Kidney epithelial cell (primary cell): ENCODE results near the gene ZDHHC11B. TPM values are rescaled to one million over a fixed set of nuclear protein-coding genes. Genes with fewer than 3 reads are reported as not detected.
"Not testable (repeated sequence)": the region's sequence is repeated elsewhere in the genome, so short reads cannot be mapped to it uniquely, and the experiment has no call there.

Experiments used
- DNase-seq: peaks from one replicate; pipeline ENCODE4 v3.0.0-alpha.2; 2010; ENCODE audit warnings: low read depth
- H3K27me3 ChIP-seq: 2 replicates; pipeline ENCODE4 v1.6.0; 2011; ENCODE audit warnings: low read length; ENCODE audit not compliant: control insufficient read depth, insufficient read depth
- H3K36me3 ChIP-seq: 2 replicates; pipeline ENCODE4 v1.5.1; 2011; ENCODE audit warnings: low read length; ENCODE audit not compliant: control insufficient read depth, insufficient read depth
- H3K4me3 ChIP-seq: 2 replicates; pipeline ENCODE4 v1.5.1; 2011; ENCODE audit warnings: low read depth, mild to moderate bottlenecking, control low read depth, low read length
- total RNA-seq: library from RNA; depleted of rRNA; stranded (reverse); fragments of >200 nt; gene quantifications from 2 replicates; pipeline ENCODE4 v1.2.3, GENCODE V29; 2015
- TF ChIP-seq, protein P1 (sequence below): IDR thresholded peaks from 2 replicates; pipeline ENCODE4 v1.5.1; 2011; ENCODE audit warnings: mild to moderate bottlenecking, moderate library complexity, low read length, control low read depth, inconsistent platforms; ENCODE audit not compliant: insufficient read depth, poor library complexity, severe bottlenecking

The ZDHHC11B gene
- total RNA-seq, 1 donor from 2014 or later: 0.25 TPM

GRCh38 chr5:763397-763796 lies 21.1 kb downstream of the ZDHHC11B start:
- H3K4me3 ChIP-seq: no peak overlapping the region
- no peaks in the 10 kb centered on the region for H3K36me3 ChIP-seq
- peaks cover 11% of the 10 kb centered on the region for H3K27me3 ChIP-seq
- TF ChIP-seq, protein P1, sequence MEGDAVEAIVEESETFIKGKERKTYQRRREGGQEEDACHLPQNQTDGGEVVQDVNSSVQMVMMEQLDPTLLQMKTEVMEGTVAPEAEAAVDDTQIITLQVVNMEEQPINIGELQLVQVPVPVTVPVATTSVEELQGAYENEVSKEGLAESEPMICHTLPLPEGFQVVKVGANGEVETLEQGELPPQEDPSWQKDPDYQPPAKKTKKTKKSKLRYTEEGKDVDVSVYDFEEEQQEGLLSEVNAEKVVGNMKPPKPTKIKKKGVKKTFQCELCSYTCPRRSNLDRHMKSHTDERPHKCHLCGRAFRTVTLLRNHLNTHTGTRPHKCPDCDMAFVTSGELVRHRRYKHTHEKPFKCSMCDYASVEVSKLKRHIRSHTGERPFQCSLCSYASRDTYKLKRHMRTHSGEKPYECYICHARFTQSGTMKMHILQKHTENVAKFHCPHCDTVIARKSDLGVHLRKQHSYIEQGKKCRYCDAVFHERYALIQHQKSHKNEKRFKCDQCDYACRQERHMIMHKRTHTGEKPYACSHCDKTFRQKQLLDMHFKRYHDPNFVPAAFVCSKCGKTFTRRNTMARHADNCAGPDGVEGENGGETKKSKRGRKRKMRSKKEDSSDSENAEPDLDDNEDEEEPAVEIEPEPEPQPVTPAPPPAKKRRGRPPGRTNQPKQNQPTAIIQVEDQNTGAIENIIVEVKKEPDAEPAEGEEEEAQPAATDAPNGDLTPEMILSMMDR: no peak
- no peak for DNase-seq

DNA sequence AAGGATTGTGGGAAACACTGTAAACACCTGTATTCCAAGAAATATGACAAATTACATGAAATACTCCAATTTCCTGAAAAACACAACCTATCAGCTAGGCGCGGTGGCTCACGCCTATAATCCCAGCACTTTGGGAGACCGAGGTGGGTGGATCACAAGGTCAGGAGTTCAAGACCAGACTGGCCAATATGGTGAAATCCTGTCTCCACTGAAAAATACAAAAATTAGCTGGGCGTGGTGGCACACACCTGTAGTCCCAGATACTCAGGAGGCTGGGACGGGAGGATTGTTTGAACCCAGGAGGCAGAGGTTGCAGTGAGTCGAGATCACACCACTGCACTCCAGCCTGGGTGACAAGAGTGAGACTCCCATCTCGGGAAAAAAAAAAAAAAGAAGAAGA lies 21.5 kb downstream of the ZDHHC11B start:
- not testable (repeated sequence) for DNase-seq
- H3K27me3 ChIP-seq: peaks cover 15% of the 10 kb centered on the region

DNA sequence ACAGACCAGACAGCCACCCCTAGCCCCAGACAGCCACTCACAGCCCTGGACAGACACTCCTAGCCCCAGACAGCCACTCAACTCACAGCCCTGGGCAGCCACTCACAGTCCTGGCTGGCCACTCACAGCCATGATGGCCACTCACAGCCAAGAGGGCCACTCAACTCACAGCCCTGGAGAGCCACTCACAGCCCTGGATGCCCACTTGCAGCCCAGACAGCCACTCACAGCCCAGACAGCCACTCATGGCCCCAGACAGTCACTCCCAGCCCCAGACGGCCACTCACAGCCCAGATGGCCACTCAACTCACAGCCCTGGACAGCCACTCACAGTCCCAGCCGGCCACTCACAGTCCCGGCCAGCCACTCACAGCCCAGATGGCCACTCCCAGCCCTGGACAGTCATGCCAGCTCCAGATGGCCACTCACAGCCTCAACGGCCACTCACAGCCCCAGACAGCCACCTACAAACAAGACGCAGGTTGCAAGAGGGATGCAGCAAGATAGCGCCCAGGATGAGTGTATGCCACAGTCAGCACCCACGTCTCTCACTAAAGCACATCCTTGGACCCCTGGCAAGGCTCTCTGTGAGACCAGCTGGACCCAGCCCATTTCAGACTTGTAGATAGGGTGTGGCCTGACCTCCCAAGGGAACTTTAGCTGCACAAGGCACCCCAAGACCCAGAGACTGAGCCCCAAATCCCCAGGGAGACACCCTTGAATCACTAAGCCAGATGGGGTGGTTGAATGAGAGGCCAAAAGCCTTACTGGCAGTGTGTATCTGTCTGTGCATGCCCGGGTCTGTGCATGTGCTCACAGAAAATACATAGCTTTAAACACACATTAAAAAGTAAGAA lies 22.4 kb downstream of the ZDHHC11B start:
- no peak overlapping the region for H3K4me3 ChIP-seq
- TF ChIP-seq, protein P1: no peak
- H3K36me3 ChIP-seq: no peaks in the 10 kb centered on the region
- no peak for DNase-seq
- peaks cover 21% of the 10 kb centered on the region for H3K27me3 ChIP-seq

More for the DNA sequence above, 21.5 kb downstream of the ZDHHC11B start:
- H3K4me3 ChIP-seq, H3K36me3 ChIP-seq: not testable (repeated sequence)

- H3K27me3 ChIP-seq: peaks cover 21% of the 10 kb centered on the region
- TF ChIP-seq, protein P1: no peak
- DNase-seq: no peak
- no peak overlapping the region for H3K4me3 ChIP-seq
- H3K36me3 ChIP-seq: no peaks in the 10 kb centered on the region
These were observed 23.3 kb downstream of the ZDHHC11B start for GRCh38 chr5:761059-761771.

DNA sequence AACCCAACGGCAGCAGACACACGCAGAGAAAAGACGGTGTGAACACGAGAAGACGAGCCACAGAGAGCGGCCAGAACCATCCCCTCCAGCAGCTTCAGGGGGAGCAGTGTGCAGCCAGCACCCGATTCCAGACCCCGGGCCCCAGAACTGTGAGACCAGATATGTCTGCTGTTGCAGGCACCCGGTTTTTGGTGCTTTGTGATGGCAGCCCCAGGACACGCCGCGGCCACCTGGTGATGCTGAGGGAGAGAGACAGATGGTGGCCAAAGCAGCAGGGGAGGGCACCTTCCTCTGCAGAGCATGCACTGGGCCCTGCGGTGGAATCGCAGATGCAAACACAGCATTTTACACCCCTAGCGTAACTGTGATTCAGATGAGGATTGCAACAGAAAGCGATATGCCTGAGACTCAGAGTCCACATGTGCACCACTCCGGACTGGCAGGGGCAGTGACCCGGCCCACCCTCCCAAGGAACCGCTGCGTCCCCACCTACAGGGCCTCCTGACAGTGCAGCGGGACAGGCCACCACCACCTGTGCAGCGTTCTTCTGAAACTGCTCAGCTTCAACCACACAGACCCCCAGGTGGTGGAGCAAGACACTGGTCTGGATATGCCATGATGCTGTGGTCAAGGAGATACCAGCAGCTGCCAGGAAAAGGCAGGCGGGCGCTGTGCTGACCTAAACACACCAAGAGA lies 24.0 kb downstream of the ZDHHC11B start:
- DNase-seq: no peak

More for the DNA sequence above, 24.0 kb downstream of the ZDHHC11B start:
- Histone ChIP-seq H3K4me3 (no peak overlapping the region), H3K27me3 (peaks cover 21% of the 10 kb centered on the region), H3K36me3 (no peaks in the 10 kb centered on the region)
- TF ChIP-seq, protein P1: no peak
